Esophagus squamous epithelium (tissue), 5 donors: ENCODE measurements around the gene EVPL. TPM values are rescaled to one million over a fixed set of nuclear protein-coding genes. Genes with fewer than 3 reads are reported as not detected.

Source experiments
- DNase-seq: peaks from one replicate; lab custom pipeline; 2025; lab: John Stamatoyannopoulos, UW
- H3K27ac ChIP-seq, 4 donors: fragments of 200-600 bp; sonication (generic); one replicate each; pipeline ENCODE4 v1.5.1; 2016 to 2019; ENCODE audit warnings: mild to moderate bottlenecking in 1 of 4
- H3K27me3 ChIP-seq, 4 donors: fragments of 200-600 bp; sonication (generic); 1 replicate in 3 of 4; 2 replicates in 1 of 4; pipeline versions ENCODE4 v1.5.1 to v1.6.0; 2017 to 2021; ENCODE audit warnings: antibody characterized with exemption in 1 of 4
- H3K36me3 ChIP-seq, 3 donors: fragments of 200-600 bp; sonication (generic); one replicate each; pipeline ENCODE4 v1.5.1; 2016 to 2019
- H3K4me1 ChIP-seq, 3 donors: fragments of 200-600 bp; sonication (generic); one replicate each; pipeline ENCODE4 v1.5.1; 2017 to 2019
- H3K4me3 ChIP-seq, 4 donors: fragments of 200-600 bp; sonication (generic); 1 replicate in 3 of 4; 2 replicates in 1 of 4; pipeline ENCODE4 v1.5.1; 2016 to 2019; ENCODE audit warnings: mild to moderate bottlenecking in 2 of 4, moderate library complexity in 1 of 4
- H3K9me3 ChIP-seq, 3 donors: fragments of 200-600 bp; sonication (generic); one replicate each; pipeline ENCODE4 v1.5.1; 2016 to 2019
- CTCF ChIP-seq, 6 experiments: fragments of 450-650 bp in 4 of 6; fragments of 200-600 bp in 2 of 6; sonication (generic) in 2 of 6; IDR thresholded peaks; one replicate each; pipeline ENCODE4 v1.5.1; 2016 to 2019; ENCODE audit warnings: antibody characterized with exemption in 6 of 6, mild to moderate bottlenecking in 4 of 6, moderate library complexity in 4 of 6
- POLR2A ChIP-seq, 4 donors: fragments of 450-650 bp; IDR thresholded peaks; one replicate each; pipeline ENCODE4 v1.6.1; 2017; ENCODE audit warnings: antibody characterized with exemption in 4 of 4, mild to moderate bottlenecking in 4 of 4, moderate library complexity in 3 of 4
- WGBS, 2 donors: methylation state at CpG; one replicate each; pipeline ENCODE4 v1.1.5; 2018; 5-methylcytosine and 5-hydroxymethylcytosine counted together
- intact Hi-C: fragments of 100-400 bp; cut with DNase I; formaldehyde crosslinking; loops from one replicate; pipeline ENCODE4 v1.15.0; 2022
- total RNA-seq, 4 donors: library from RNA; depleted of rRNA; stranded (reverse); fragments of >200 nt; gene quantifications; one replicate each; pipeline ENCODE4 v1.1.0, GENCODE V29; 2016
- donor health status: DM: yes; HTN: yes; CAD: no.

EVPL gene
- total RNA-seq, 4 donors from 2014 or later = 132 to 604 (median 223) TPM

GRCh38 chr17:76002100-76002499, 25.0 kb downstream of the EVPL start:
- Histone ChIP-seq H3K27ac (no peak overlapping the region), H3K4me3 (no peak overlapping the region), H3K36me3 (peaks cover 0 to 60% (median 0%) of the 10 kb centered on the region in 3 donors), H3K27me3 (no peaks in the 10 kb centered on the region), H3K4me1 (peaks cover 7 to 43% (median 17%) of the 10 kb centered on the region in 3 donors), H3K9me3 (no peaks in the 10 kb centered on the region)
- intact Hi-C loops = no loop called here
- TF ChIP-seq CTCF (IDR thresholded peaks at IDR 0.05) (no peak), POLR2A (IDR thresholded peaks at IDR 0.05) (no peak)
- no peak for DNase-seq
- 92 to 100% methylated on average over 6 of the region's 12 CpGs for WGBS, 2 donors

GRCh38 chr17:76000755-76001521, 26.2 kb downstream of the EVPL start, which contains the start of gene CDK3:
TSS of gene CDK3 (plus strand) at chr17:76000855. CDS start at chr17:76001426, 571 bp downstream.
- intact Hi-C loops = no loop called here
- peak within 1 kb of the TSS in 3 of 4 donors; percentile 35 to 46 (median 38) for H3K27ac ChIP-seq
- H3K9me3 ChIP-seq = no peaks in the 10 kb centered on the region
- H3K4me3 ChIP-seq = no peak within 1 kb of the TSS
- no peaks in the 10 kb centered on the region for H3K27me3 ChIP-seq
- peaks cover 11 to 53% (median 26%) of the 10 kb centered on the region in 3 donors for H3K4me1 ChIP-seq
- H3K36me3 ChIP-seq = peaks cover 0 to 49% (median 0%) of the 10 kb centered on the region in 3 donors
- DNase-seq = no peak
- 40 to 53% methylated on average over 5 of the region's 21 CpGs for WGBS, 2 donors
- TF ChIP-seq CTCF (IDR thresholded peaks at IDR 0.05) (no peak), POLR2A (IDR thresholded peaks at IDR 0.05) (no peak)

- peaks cover 0 to 49% (median 0%) of the 10 kb centered on the region in 3 donors for H3K36me3 ChIP-seq
- peaks cover 11 to 46% (median 26%) of the 10 kb centered on the region in 3 donors for H3K4me1 ChIP-seq
- WGBS, 2 donors = 13 to 33% methylated on average over 3 to 6 of the region's 31 CpGs
- H3K27me3 ChIP-seq = no peaks in the 10 kb centered on the region
- no peaks in the 10 kb centered on the region for H3K9me3 ChIP-seq
- no peak for TF ChIP-seq POLR2A (IDR thresholded peaks at IDR 0.05)
- TF ChIP-seq CTCF (IDR thresholded peaks at IDR 0.05) = peak; percentile 25 to 79 (median 64)
- no peak for DNase-seq
- intact Hi-C loops = no loop called here
- peak overlapping the region in 3 of 4 donors; percentile 35 to 46 (median 38) for H3K27ac ChIP-seq
- H3K4me3 ChIP-seq = no peak overlapping the region
Measured at GRCh38 chr17:76000016-76000754, 26.9 kb downstream of the EVPL start.

- TF ChIP-seq POLR2A (IDR thresholded peaks at IDR 0.05) (no peak), CTCF (IDR thresholded peaks at IDR 0.05) (no peak)
- H3K36me3 ChIP-seq = peaks cover 0 to 49% (median 0%) of the 10 kb centered on the region in 3 donors
- no peaks in the 10 kb centered on the region for H3K9me3 ChIP-seq
- DNase-seq = no peak
- peak overlapping the region in 2 of 4 donors; percentile 74 to 76 for H3K27ac ChIP-seq
- peaks cover 11 to 44% (median 26%) of the 10 kb centered on the region in 3 donors for H3K4me1 ChIP-seq
- no peaks in the 10 kb centered on the region for H3K27me3 ChIP-seq
- H3K4me3 ChIP-seq = no peak overlapping the region
- WGBS, 2 donors = 87 to 90% methylated on average over 6 to 7 of the region's 9 CpGs
- intact Hi-C loops = no loop called here
Measured at GRCh38 chr17:75998327-75998795, 28.7 kb downstream of the EVPL start.
